GM23338 (cell line): ENCODE results near the gene CDH23. TPM values are rescaled to one million over a fixed set of nuclear protein-coding genes. Genes with fewer than 3 reads are reported as not detected.
A peak's percentile ranks its signal among the peaks of the same experiment; 100 is the strongest.

Source experiments
- ATAC-seq: fragments of 200-7000 bp; cut with Tn5 transposase; 3 replicates; pipeline ENCODE4 v1.9.1; 2020
- DNase-seq: peaks from one replicate; pipeline ENCODE4 v3.0.0-alpha.2; 2015; ENCODE audit warnings: low spot score
- H2AFZ ChIP-seq: fragments of 200-600 bp; sonication (generic); 2 replicates; pipeline ENCODE4 v1.8.0; 2016; ENCODE audit warnings: antibody characterized with exemption, mild to moderate bottlenecking, moderate library complexity
- H3F3A ChIP-seq: fragments of 200-600 bp; sonication (generic); replicated peaks from 2 replicates; pipeline ENCODE4 v1.8.0; 2017; ENCODE audit warnings: antibody characterized with exemption, mixed run types, low read depth
- H3K27ac ChIP-seq: fragments of 200-600 bp; sonication (generic); 2 replicates; pipeline ENCODE4 v1.6.1; 2016; ENCODE audit warnings: low read depth
- H3K27me3 ChIP-seq: fragments of 200-600 bp; sonication (generic); 2 replicates; pipeline ENCODE4 v1.8.0; 2016; ENCODE audit warnings: mild to moderate bottlenecking, mixed run types, moderate library complexity; ENCODE audit not compliant: insufficient read depth
- H3K36me3 ChIP-seq: fragments of 200-600 bp; sonication (generic); 2 replicates; pipeline ENCODE4 v1.8.0; 2016; ENCODE audit warnings: mild to moderate bottlenecking; ENCODE audit not compliant: insufficient read depth
- H3K4me1 ChIP-seq: fragments of 200-600 bp; sonication (generic); 2 replicates; pipeline ENCODE4 v1.8.0; 2016; ENCODE audit warnings: mild to moderate bottlenecking, moderate library complexity; ENCODE audit not compliant: insufficient read depth
- H3K4me2 ChIP-seq: fragments of 200-600 bp; sonication (generic); 2 replicates; pipeline ENCODE4 v1.7.1; 2017; ENCODE audit warnings: mixed run types
- H3K4me3 ChIP-seq: fragments of 200-600 bp; sonication (generic); 2 replicates; pipeline ENCODE4 v1.6.1; 2016; ENCODE audit warnings: mixed run types
- H3K79me2 ChIP-seq: fragments of 200-600 bp; sonication (generic); replicated peaks from 2 replicates; pipeline ENCODE4 v1.8.0; 2017; ENCODE audit warnings: mild to moderate bottlenecking; ENCODE audit not compliant: insufficient read depth
- H3K9me2 ChIP-seq: fragments of 200-600 bp; sonication (generic); 2 replicates; pipeline ENCODE4 v1.8.0; 2017; ENCODE audit not compliant: insufficient read depth
- H4K20me1 ChIP-seq: fragments of 200-600 bp; sonication (generic); replicated peaks from 2 replicates; pipeline ENCODE4 v1.8.0; 2017; ENCODE audit warnings: mild to moderate bottlenecking; ENCODE audit not compliant: insufficient read depth
- H3K27ac Mint-ChIP-seq: 2 replicates; pipeline ENCODE4 v1.8.0; 2020; ENCODE audit warnings: inconsistent platforms, mild to moderate bottlenecking, moderate library complexity, mixed read lengths
- H3K27me3 Mint-ChIP-seq: 3 replicates; pipeline ENCODE4 v1.8.0; 2022; ENCODE audit warnings: low read depth, mild to moderate bottlenecking, moderate library complexity, mixed read lengths, inconsistent platforms; ENCODE audit not compliant: insufficient read depth, poor library complexity
- H3K36me3 Mint-ChIP-seq: 3 replicates; pipeline ENCODE4 v1.8.0; 2021; ENCODE audit warnings: low read depth, mild to moderate bottlenecking, inconsistent platforms, moderate library complexity, mixed read lengths
- H3K4me1 Mint-ChIP-seq: 3 replicates; pipeline ENCODE4 v1.8.0; 2020; ENCODE audit warnings: mild to moderate bottlenecking, inconsistent platforms, mixed read lengths
- H3K4me3 Mint-ChIP-seq: 3 replicates; pipeline ENCODE4 v1.8.0; 2021; ENCODE audit warnings: moderate library complexity, mild to moderate bottlenecking, inconsistent platforms, mixed read lengths
- H3K9me3 Mint-ChIP-seq: 3 replicates; pipeline ENCODE4 v1.8.0; 2020; ENCODE audit warnings: moderate library complexity, mild to moderate bottlenecking, inconsistent platforms, mixed read lengths
- CTCF ChIP-seq, 2 experiments: fragments of 200-600 bp in 1 of 2; sonication (generic) in 1 of 2; conservative IDR thresholded peaks; 2 replicates each; pipeline versions ENCODE4 v1.5.1 to v1.6.1; 2016 to 2017; ENCODE audit warnings: antibody characterized with exemption in 2 of 2, low read depth in 2 of 2, mild to moderate bottlenecking in 2 of 2, moderate library complexity in 1 of 2
- EZH2 ChIP-seq: fragments of 200-600 bp; sonication (generic); IDR thresholded peaks from one replicate; pipeline ENCODE4 v1.8.0; 2017; ENCODE audit warnings: antibody characterized with exemption, mild to moderate bottlenecking, low read depth; ENCODE audit not compliant: unreplicated experiment
- EZH2phosphoT487 ChIP-seq: fragments of 200-600 bp; sonication (generic); IDR thresholded peaks from one replicate; pipeline ENCODE4 v1.8.1; 2018; ENCODE audit warnings: antibody characterized with exemption; ENCODE audit not compliant: unreplicated experiment
- JUNB ChIP-seq: IDR thresholded peaks from one replicate; pipeline ENCODE4 v1.6.1; 2016; ENCODE audit warnings: antibody characterized with exemption; ENCODE audit not compliant: unreplicated experiment
- NANOG ChIP-seq: IDR thresholded peaks from 2 replicates; pipeline ENCODE4 v1.6.1; 2016; ENCODE audit warnings: antibody characterized with exemption, borderline replicate concordance
- POLR2AphosphoS5 ChIP-seq: IDR thresholded peaks from 2 replicates; pipeline ENCODE4 v1.6.1; 2016; ENCODE audit warnings: antibody characterized with exemption, low read depth
- STAT1 ChIP-seq: IDR thresholded peaks from one replicate; pipeline ENCODE4 v1.6.1; 2016; ENCODE audit warnings: antibody characterized with exemption; ENCODE audit not compliant: unreplicated experiment
- ZNF331 ChIP-seq: fragments of 250-450 bp; sonication (Bioruptor Pico); IDR thresholded peaks from 2 replicates; pipeline ENCODE4 v1.5.0; 2020; ENCODE audit warnings: low read depth, mild to moderate bottlenecking, moderate library complexity
- polyA plus RNA-seq: library from polyadenylated mRNA; unstranded; fragments of >200 nt; fragmentation: Nextera tagmentation; extraction: Ambion mirVana; gene quantifications from 2 replicates; pipeline ENCODE4 v1.2.1, GENCODE V29; 2016
- total RNA-seq: library from RNA; depleted of rRNA; stranded (reverse); fragments of >200 nt; shearing (Covaris generic); gene quantifications from 2 replicates; pipeline ENCODE4 v1.2.3, GENCODE V29; 2014
- TF ChIP-seq, protein P1 (sequence below): IDR thresholded peaks from one replicate; pipeline ENCODE4 v1.6.1; 2018; ENCODE audit warnings: antibody characterized with exemption; ENCODE audit not compliant: unreplicated experiment

Gene CDH23
- total and polyA plus RNA-seq, 2 experiments from 2014 or later = 0.95 to 4.3 TPM

- Mint-ChIP-seq H3K36me3 (no peaks in the 10 kb centered on the region), H3K27ac (no peak overlapping the region), H3K4me3 (no peak overlapping the region), H3K9me3 (no peaks in the 10 kb centered on the region), H3K4me1 (peaks cover 44% of the 10 kb centered on the region), H3K27me3 (peaks cover 10% of the 10 kb centered on the region)
- Histone ChIP-seq H3K4me1 (peaks cover 20% of the 10 kb centered on the region; the same call in 1 of the 2 replicates), H3K4me3 (no peak overlapping the region), H3F3A (no peaks in the 10 kb centered on the region), H3K4me2 (no peak overlapping the region), H4K20me1 (no peaks in the 10 kb centered on the region), H3K9me2 (no peaks in the 10 kb centered on the region), H3K36me3 (no peaks in the 10 kb centered on the region), H2AFZ (no peak overlapping the region), H3K79me2 (no peaks in the 10 kb centered on the region), H3K27me3 (no peaks in the 10 kb centered on the region), H3K27ac (no peak overlapping the region)
- DNase-seq = no peak
- ATAC-seq = no peak
- TF ChIP-seq, protein P1, sequence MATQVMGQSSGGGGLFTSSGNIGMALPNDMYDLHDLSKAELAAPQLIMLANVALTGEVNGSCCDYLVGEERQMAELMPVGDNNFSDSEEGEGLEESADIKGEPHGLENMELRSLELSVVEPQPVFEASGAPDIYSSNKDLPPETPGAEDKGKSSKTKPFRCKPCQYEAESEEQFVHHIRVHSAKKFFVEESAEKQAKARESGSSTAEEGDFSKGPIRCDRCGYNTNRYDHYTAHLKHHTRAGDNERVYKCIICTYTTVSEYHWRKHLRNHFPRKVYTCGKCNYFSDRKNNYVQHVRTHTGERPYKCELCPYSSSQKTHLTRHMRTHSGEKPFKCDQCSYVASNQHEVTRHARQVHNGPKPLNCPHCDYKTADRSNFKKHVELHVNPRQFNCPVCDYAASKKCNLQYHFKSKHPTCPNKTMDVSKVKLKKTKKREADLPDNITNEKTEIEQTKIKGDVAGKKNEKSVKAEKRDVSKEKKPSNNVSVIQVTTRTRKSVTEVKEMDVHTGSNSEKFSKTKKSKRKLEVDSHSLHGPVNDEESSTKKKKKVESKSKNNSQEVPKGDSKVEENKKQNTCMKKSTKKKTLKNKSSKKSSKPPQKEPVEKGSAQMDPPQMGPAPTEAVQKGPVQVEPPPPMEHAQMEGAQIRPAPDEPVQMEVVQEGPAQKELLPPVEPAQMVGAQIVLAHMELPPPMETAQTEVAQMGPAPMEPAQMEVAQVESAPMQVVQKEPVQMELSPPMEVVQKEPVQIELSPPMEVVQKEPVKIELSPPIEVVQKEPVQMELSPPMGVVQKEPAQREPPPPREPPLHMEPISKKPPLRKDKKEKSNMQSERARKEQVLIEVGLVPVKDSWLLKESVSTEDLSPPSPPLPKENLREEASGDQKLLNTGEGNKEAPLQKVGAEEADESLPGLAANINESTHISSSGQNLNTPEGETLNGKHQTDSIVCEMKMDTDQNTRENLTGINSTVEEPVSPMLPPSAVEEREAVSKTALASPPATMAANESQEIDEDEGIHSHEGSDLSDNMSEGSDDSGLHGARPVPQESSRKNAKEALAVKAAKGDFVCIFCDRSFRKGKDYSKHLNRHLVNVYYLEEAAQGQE = no peak
- TF ChIP-seq EZH2phosphoT487 (no peak), NANOG (no peak), JUNB (no peak), POLR2AphosphoS5 (no peak), STAT1 (no peak), CTCF (conservative IDR thresholded peaks at IDR 0.05; ENCODE audit: low read depth in 2 of 2) (no peak)
Measured at GRCh38 chr10:71542478-71542877, 145.8 kb downstream of the CDH23 start.

DNA sequence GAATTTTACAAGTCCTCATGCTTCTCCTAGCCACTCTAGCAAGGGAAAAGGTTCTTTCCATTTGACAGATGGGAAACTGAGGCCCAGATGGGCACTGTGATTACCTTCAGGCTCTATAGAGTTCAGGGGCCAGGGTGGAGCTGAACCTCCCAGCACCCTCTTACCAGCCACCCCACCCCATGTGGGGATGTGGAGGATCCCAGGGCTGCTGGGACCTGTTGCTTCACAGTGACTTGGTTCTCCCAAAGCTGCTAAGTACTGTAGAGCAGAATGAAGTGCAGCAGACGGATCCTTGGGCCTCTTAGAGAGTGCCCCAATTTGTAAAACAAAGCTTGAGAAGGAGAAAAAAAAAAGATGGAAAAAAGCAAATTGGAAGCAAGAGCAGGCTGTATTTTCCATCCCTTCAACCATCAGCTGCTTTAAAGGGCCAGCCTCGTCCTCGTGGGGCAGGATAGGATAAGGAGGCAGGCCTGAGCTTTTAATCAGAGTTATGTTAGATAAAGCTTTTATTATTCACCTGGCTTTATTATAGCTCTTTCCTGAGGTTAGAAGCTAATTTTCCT lies 147.0 kb downstream of the CDH23 start:
- H4K20me1 ChIP-seq = no peaks in the 10 kb centered on the region
- ATAC-seq (no peak), DNase-seq (no peak)
- no peak overlapping the region for H3K4me3 Mint-ChIP-seq
- H3K27ac ChIP-seq = no peak overlapping the region
- peaks cover 6% of the 10 kb centered on the region for H3K27me3 Mint-ChIP-seq
- no peaks in the 10 kb centered on the region for H3K36me3 ChIP-seq
- H3K27ac Mint-ChIP-seq = no peak overlapping the region
- no peaks in the 10 kb centered on the region for H3K9me2 ChIP-seq
- no peaks in the 10 kb centered on the region for H3K36me3 Mint-ChIP-seq
- peaks cover 20% of the 10 kb centered on the region; the same call in 1 of the 2 replicates for H3K4me1 ChIP-seq
- H2AFZ ChIP-seq = peak overlapping the region; percentile 24; the same call in 1 of the 2 replicates
- peak overlapping the region; percentile 38; the same call in 1 of the 2 replicates for H3K4me2 ChIP-seq
- H3K9me3 Mint-ChIP-seq = no peaks in the 10 kb centered on the region
- H3K27me3 ChIP-seq = no peaks in the 10 kb centered on the region
- no peaks in the 10 kb centered on the region for H3K79me2 ChIP-seq
- no peak overlapping the region for H3K4me3 ChIP-seq
- peaks cover 40% of the 10 kb centered on the region for H3K4me1 Mint-ChIP-seq
- no peaks in the 10 kb centered on the region for H3F3A ChIP-seq
- TF ChIP-seq, protein P1 = no peak
- TF ChIP-seq POLR2AphosphoS5 (no peak), STAT1 (no peak), JUNB (no peak), ZNF331 (CRISPR knock-in tag) (no peak), EZH2phosphoT487 (no peak), EZH2 (no peak)
